ENCODE data around the gene FAM25A.

DNA sequence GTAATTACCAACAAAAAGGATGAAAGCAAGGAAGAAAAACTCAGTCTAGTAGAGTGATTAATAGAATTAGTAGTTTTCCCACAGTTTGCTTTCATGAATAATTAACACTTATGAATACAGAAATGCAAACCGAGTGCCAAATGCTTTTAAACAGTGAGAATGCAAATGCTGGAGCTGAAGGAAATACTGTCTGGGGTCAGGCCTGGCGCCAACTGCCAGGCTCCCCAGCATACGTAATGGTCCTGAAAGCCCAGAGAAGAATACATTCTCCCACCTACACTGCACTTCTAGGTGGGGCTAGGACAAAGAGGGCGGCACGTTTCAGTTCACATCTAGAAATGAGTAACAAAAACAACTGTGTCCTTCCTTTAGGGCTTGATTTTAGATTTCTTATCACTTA lies 44.6 kb downstream of the FAM25A start:
- TF ChIP-seq POLR2A (IDR thresholded peaks at IDR 0.05), result no peak
- TF ChIP-seq, protein P1, sequence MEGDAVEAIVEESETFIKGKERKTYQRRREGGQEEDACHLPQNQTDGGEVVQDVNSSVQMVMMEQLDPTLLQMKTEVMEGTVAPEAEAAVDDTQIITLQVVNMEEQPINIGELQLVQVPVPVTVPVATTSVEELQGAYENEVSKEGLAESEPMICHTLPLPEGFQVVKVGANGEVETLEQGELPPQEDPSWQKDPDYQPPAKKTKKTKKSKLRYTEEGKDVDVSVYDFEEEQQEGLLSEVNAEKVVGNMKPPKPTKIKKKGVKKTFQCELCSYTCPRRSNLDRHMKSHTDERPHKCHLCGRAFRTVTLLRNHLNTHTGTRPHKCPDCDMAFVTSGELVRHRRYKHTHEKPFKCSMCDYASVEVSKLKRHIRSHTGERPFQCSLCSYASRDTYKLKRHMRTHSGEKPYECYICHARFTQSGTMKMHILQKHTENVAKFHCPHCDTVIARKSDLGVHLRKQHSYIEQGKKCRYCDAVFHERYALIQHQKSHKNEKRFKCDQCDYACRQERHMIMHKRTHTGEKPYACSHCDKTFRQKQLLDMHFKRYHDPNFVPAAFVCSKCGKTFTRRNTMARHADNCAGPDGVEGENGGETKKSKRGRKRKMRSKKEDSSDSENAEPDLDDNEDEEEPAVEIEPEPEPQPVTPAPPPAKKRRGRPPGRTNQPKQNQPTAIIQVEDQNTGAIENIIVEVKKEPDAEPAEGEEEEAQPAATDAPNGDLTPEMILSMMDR (IDR thresholded peaks at IDR 0.05), result no peak
